SHP77 (cell line): ENCODE data around the gene OPN3.

Experiments used
- DNase-seq, 2 experiments: peaks; one replicate each; lab custom pipeline; 2025; lab: John Stamatoyannopoulos, UW

Gene OPN3

DNA sequence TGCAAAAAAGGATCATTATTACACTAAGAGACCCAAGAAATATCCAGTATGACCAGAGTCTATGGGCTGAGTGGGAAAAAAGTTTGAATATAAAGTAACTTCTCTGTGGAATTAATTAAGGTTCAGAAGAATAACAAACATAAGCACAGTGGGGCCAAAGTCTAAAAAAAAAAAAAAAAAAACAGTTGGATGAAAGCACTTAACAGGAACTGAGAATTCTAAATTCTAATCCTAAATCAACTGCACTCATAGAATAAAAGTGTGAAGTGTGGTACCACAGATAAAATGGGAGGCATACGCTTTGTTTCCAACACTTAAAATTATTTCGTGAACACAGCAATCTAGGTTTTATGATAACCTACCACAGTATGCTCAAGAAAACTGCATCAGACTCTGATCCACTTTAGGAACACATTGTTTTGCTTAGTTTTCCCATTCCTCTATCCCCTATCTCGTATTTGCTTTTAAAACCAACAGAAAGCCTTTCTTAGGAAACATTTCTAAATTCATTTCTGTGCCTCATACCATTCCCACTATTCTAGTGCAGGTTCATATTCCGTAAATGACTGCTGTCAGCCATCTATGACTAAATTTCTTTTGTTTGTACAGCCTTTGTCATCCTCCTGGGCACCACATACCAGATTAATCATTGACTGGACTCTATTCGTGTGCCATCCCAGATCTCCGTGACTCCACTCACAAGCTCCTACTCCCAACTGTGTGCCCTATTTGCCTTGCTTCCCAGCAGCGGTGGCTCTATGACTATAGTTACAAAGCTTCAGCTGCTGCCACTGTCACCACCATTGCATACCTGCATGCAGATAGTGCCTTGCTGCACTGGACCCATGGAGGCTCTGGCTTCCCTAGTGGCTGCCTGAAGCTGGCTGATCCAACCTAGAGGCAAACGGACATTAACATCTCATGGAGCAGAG is 24.9 kb downstream of the OPN3 start:
- no peak for DNase-seq

DNA sequence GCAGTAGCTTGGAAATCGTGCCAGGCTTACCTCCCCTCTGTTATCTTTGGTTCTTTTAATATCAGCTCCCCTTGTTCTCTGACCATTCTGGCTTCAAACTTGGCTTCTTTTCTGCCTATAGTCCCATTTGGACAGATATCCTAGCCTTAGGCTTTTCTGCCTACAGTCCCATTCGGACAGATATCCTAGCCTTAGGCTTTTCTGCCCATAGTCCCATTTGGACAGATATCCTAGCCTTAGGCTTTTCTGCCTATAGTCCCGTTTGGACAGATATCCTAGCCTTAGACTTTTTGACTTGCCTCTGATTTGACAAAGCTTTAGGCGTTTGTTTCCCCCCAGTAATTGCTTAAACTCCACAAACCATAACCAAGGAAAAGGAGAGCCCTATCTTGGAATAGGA is 25.6 kb downstream of the OPN3 start:
- DNase-seq: no peak

DNA sequence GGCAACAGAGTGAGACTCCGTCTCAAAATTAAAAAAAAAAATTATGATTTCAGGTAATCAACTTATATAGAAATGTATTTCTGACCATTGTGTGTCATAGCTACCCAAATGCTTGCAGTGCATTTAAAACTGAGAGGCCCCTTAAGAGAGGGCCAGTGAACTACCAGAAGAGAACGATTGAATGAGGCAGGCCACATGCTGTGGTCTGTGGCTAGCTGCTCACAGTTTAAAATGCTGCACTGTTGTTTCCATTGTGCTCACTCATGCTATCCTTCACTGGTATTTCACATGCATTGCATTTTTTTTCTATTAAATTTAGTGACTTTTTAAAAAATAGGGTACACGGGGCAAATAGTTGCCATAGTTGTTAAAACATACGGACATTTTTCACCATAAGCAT is 26.0 kb downstream of the OPN3 start:
- DNase-seq: no peak

DNA sequence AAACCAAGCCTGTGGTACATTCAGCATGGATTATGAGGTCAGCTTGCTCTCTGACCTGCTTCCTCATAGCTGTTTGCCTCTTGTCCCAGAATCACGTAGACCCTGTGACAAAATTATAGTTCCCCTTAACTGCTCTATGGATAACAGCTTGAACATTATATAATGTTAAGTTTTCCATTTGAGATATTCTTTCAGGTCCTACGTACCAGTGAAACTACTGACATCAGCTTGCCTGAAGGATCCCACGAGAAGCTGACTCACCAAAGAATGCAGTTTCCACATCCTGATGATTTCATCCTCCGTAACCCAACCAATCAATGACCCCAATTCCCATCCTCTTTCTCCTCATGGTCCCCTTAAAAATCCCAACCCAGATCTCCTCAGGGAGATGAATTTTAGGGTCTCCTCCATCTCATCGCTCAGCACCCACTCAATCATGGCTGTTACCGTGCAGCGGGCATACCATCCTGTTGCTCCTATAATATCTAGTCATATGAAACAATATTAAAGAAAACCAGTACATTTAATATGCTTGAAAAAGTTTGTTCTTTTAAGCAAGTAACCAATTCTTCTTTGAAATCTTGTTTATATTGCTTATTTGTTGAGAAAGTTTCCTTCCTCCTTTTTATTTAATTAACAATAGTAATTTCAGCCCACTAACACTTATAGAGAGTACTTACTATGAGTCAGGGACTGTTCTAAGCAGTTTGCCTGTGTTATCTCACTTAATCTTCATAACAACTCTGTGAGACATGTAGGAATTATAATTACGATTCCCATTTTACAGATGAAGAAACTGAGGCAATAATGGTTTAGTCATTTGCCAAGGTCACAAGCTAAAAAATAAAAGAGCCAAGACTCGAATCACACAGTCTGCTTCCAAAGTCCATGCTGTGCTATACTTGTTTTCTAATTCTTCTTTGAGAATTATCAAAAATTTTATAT is 27.4 kb downstream of the OPN3 start:
- no peak for DNase-seq

DNA sequence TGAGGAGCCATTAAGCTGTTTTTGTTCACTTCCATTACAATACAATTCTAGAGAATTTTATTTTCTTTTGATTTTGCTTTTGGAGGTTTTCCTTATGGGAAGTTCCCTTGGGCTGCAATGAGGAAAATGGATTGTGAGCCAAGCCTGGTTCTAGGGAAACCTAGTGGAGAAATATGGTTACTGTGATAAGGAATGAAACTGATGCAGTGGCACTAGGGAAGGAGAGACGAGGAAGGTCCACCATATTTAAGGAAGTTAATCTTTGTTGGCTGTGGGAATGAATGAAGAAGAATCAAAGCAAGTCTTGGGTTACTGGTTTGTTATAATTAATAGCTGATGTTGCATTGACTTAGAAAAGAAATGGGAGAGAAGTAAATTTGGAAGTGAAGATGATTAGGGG is 28.4 kb downstream of the OPN3 start:
- no peak for DNase-seq

DNA sequence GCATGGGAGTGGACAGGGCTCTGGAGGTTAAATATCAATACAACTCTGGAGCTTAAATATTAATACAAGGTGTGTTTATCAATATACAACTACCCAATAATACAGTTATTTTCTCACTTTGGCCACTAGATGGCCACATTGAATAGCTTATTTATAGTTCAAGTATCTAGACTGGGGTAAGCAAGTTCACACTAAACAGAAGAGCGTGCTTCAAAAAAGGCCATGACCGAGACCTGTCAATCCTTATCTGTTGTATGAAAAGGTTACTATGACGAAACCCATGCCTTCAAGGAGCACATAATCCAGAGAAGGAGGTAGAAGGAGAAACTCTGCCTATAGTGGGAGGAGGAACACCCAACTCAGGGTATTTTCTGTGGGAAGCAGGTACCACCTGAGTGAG is 29.1 kb downstream of the OPN3 start:
- peak; percentile 47 to 58 for DNase-seq

DNA sequence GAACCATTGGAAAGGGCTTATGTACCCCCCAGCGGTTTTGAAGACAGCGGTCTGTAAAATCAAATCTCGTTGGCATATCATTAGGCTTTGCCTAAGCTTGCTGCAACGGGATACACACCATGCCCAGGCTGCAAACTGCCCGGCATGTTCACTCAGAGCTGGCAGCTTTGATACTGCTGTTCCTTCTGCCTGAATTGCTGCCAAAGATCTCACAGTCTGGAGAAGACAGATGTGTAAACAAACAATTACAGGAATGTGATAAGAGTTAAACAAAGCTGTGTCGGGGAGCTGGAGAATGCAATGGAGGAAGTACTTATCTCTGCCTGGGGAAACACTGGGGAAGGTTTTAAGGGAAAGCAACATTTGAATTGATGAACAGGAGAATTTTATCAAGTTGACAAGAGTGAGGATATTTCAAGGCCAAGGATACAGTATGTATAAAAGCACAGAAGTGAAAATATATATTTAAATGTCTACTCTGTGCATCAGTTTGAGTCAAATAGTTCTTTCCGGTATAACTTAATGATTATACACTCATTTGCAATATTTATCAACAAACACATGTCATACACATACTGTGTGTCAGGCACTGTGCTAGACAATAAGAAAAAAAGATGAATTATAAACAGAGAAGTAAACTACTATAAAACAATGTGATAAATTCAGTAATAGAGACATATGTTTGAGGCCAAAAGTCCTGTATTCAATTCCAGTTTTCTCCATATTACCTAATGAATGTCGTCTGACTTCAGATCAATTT is 29.9 kb downstream of the OPN3 start:
- DNase-seq: peak; percentile 38 to 67

DNA sequence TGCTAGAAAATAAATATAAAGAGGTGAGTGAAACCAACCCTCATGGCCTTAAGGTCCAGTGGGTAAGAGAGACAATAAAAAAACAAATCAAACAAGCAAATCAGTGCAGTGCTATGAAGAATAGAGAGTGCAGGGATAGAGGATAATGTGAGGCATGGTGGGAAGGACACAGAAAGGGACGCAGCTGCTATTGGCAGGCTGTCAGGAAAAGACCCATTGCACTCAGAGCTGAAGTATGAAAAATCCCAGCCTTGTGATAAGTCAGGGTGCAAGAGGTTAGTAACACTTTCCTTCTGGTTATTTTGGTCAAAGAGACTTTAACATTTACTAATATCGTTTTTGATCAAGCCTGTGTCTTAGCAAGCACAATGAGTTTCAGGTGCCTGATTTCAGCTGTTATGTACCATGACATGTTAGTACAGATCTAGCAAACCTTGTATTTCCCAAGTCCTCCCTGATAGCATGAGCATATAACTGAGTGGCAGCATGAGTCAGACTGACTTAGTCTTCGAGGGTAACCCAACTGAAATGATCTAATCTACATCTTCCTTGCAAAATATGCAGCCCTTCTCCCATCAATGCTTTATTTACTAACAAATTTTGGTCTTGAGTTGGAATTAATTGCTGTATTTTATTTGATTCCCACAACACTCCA is 31.7 kb downstream of the OPN3 start:
- DNase-seq: no peak

DNA sequence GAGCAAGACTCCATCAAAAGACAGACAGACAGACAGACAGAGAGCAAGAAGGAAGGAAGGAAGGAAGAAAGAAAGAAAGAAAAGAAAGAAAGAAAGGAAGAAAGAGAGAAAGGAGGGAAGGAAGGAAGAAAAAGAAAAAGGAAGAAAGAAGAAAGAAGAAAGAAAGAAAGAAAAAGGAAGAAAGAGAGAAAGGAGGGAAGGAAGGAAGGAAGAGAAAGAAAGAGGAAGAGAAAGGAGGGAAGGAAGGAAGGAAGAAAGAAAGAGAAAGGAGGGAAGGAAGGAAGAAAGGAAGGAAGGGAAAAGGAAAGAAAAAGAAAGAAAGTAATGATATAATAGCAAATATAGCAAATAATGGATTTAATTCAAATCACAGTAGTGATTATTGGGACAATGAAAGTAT is 32.7 kb downstream of the OPN3 start:
- no peak for DNase-seq

DNA sequence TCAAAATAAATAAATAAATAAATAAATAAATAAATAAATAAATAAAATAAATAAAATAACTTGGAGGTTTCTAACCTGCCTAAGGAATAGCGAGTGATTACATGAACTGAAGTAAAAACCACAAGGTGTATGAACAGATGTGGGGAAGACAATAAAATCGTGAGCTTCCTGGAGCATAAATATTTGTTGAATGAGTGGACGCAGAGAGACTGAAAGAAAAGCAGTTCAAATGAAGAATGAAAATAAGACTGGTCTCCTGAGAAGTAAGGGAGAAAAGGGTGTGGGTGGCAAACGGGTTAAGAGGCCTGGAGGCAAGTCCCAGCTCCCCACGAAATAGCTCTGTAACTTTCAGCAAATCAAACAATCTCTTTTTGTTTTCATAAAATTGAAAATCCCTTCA is 33.6 kb downstream of the OPN3 start:
- DNase-seq: no peak

DNA sequence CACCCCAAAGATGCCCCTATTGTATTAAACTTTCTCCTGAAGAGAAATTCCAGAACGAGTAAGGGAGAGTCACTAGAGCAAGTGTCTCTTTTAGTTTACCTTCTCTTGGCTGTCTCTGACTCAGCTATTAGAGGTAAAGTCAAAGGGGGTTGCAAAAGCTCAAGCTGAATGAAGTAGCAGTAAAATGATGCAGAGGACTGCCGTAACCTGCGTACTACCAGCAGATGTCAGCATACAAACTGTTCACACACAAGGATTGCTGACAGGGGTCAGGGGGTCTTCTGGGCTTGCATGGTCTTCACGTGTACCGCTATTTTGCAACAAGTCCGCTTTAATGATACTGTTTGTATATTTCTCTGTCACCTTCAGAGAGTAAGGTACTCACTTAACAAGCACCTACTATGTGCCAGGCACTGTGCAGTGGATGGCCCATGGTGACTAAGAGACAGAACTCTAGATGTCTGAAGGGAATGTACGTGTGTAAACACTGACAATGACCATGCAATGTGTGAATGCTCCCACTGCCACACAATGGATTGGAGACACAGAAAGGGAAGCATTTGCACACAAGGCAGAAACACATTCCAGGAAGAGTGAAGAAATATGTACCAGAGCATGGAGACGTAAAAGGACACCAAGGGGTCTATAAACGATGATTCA is 34.9 kb downstream of the OPN3 start:
- no peak for DNase-seq

DNA sequence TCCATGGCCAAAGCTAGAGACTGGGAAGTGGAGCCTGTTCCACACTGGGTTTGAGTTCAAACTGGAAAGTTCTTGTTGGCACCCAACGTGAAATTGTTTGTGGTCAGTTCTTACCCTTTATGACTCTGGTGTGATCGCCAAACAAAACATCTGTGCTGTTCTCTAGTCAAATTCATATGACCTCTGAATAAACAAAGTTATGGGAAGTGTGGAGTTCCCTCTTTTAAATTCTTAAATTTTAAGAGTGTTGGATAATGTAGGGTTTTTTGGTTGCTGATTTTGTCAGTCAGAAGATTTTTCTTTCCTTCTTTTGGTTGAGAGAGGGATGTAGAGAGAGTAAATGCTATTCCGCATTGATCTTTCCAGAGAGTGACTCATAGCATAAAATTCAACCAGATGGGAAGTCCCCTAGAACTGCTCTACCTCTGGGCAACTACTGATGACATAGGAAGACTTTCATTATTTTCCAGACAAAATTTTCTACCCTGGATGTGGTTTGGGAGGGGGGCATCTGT is 36.4 kb downstream of the OPN3 start:
- DNase-seq: no peak

DNA sequence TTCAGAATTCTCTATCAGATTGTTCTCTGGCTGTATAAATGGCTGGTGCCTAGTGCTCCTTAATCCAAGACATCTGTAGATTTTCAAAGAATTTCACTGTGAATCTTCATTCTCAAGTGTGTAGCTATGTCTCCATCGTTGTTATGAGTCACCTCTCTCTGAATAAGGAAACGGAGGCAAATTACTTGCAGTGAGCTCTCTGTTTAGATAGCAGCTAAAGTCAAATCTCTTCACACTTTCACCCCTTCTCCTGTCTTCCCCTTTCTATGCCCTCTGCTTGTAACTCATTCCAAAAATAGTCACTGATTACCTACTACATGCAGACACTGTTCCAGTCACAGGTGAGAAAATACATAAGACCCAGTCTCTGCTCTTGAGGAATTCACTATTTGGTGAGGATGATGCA is 39.7 kb downstream of the OPN3 start:
- no peak for DNase-seq

DNA sequence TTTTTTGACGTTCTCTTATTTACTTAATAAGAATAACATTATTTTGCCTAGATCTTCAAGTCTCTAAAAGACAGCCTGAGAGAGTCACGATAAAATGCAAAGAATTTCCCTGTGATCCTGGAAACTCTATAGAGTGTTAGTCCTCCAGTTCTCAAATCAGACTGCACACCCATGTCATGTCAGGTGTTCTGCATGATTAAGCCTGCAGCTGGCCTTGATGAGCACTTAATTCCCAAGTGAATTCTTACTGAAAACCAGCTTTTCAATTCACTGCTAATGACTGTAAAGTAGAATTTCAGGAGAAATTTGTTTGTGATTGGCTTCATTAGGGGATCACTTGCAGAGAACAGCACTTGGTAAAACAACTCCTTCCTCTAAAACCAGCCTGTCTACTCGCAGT is 41.9 kb downstream of the OPN3 start:
- DNase-seq: no peak

DNA sequence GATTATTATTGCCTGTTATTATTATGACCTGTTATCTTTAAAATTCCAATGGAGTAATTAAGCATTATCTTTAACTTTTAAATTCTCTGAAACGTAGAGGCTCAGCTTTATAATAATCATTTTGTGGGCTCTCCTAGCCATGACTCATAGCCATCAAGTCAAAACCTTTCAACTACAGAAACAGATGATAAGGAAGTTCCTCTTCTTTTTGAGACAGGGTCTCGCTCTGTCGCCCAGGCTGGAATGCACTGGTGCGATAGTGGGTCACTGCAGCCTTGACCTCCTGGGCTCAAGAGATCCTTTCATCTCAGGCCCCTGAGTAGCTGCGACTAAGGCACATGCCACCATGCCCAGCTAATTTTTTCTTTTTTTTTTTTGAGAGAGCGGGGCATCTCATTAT is 43.5 kb downstream of the OPN3 start:
- no peak for DNase-seq

DNA sequence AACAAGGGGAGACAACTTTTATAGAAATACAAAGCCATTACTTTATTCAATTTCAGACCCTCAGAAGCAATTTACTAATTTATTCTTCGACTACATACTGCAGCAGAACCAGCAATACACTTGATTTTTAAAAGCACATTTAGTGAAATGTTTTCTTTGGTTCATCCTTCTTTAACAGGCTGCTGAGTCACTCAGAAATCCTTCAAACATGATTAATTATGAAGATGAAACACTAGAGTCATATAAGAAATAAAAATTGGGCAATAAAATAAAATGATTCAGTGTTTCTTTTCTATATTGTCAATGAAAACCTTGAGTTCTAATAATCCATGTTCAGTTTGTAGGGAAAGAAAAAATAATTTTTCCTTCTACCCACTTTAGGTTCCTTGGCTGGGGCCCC is 47.0 kb downstream of the OPN3 start:
- DNase-seq: no peak

DNA sequence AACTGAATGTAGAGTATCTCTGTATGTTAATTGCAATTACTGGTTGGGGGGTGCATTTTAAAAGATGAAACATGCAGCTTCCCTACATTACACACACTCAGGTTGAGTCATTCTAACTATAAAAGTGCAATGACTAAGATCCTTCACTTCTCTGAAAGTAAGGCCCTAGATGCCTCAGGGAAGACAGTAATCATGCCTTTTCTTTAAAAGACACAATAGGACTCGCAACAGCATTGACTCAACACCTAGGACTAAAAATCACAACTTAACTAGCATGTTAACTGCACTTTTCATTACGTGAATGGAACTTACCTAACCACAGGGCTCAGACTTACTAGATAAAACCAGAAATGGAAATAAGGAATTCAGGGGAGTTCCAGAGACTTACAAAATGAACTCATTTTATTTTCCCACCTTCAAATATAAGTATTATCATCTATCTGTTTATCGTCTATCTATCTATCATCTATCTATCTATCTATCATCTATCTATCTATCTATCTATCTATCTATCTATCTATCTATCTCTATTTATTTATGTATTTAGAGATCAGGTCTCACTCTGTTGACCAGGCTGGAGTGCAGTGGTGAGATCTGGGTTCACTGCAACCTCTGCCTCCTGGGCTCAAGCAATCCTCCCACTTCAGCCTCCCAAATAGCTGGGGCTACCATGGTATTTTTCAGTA is 47.8 kb downstream of the OPN3 start:
- DNase-seq: no peak

DNA sequence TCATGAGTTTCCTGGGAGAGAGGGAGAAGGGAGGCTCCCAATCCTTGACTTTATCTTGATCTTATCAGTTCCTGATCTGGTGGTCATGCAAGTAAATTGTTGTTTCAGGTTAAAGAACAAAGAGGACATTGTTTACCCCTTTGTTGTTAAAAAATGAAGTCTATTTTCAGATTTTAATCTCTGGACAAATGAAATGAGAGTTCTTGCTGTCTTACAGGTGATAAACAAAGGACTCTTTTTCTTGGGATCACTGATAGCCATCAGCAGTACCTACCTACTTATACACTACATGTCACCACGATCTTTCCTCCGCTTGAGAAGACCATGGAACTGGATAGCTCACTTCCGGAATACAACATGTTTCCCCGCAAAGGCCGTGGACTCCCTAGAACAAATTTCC is 48.4 kb downstream of the OPN3 start:
- DNase-seq: no peak

DNA sequence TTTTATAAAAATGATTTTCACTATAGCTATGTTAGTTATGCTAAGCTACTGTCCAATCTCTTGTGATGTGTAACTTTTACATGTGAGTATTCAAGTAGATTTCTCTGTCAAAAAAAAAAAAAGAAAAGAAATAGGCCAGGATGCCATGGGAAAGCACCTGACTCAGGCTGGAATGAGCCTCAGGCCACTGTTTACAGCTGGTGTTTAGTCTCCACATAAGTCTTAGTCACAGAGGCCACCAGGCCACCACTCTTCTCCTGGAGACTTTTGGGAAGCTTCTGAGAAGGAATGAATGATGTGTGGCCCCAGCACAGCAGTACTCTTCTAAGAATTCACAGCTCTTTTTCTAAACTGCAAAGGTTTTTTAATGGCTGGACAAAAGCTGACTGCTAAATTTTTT is 48.9 kb downstream of the OPN3 start:
- DNase-seq: no peak

DNA sequence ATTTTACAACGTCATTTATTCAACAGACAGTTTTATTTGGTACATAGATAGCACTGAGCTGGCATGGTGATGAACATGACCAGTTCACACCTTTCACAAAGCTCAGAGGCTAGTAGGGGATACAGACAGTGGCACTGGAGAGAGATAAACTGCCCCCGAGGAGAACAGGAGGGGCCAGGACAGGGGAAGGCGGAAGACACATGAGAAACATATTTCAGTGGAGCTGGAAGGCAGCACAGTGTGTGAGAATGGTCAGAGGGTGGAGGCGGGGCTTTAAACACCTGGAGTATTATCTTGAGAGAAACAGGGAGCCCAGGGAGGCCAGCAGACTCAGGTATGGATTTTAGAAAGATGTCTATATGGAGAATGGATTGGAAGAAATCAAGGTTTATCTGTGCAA is 49.5 kb downstream of the OPN3 start:
- DNase-seq: no peak
